ENCODE results near the gene UBQLN3.

Gene UBQLN3

GRCh38 chr11:5505363-5506048 lies 4.3 kb downstream of the UBQLN3 start:
- DNase-seq (ENCODE audit: low read depth): no peak

- no peak for DNase-seq (ENCODE audit: low read depth)
These were observed 5.3 kb downstream of the UBQLN3 start for GRCh38 chr11:5504403-5504921.

GRCh38 chr11:5500393-5500801 lies 9.4 kb downstream of the UBQLN3 start:
- DNase-seq (ENCODE audit: low read depth): no peak

GRCh38 chr11:5499671-5500070 lies 10.1 kb downstream of the UBQLN3 start:
- no peak for DNase-seq (ENCODE audit: low read depth)

- DNase-seq (ENCODE audit: low read depth): peak; percentile 6
These were observed 20.0 kb downstream of the UBQLN3 start for GRCh38 chr11:5489576-5490357.

- DNase-seq (ENCODE audit: low read depth): no peak
These were observed 20.9 kb downstream of the UBQLN3 start for GRCh38 chr11:5488798-5489399.

- DNase-seq (ENCODE audit: low read depth): no peak
These were observed 21.4 kb downstream of the UBQLN3 start, which contains the start of gene OR52D1 for GRCh38 chr11:5488385-5488784. OR52D1 (plus strand) TSS chr11:5488685; CDS start chr11:5488707, 22 bp downstream.

- DNase-seq (ENCODE audit: low read depth): no peak
These were observed 23.3 kb downstream of the UBQLN3 start for GRCh38 chr11:5486421-5486820.

- no peak for DNase-seq (ENCODE audit: low read depth)
These were observed 23.8 kb downstream of the UBQLN3 start for GRCh38 chr11:5486003-5486402.

GRCh38 chr11:5476186-5476819 lies 33.5 kb downstream of the UBQLN3 start:
- peak; percentile 18 for DNase-seq (ENCODE audit: low read depth)

- no peak for DNase-seq (ENCODE audit: low read depth)
These were observed 35.8 kb downstream of the UBQLN3 start for GRCh38 chr11:5473921-5474320.

- DNase-seq (ENCODE audit: low read depth): no peak
These were observed 42.2 kb downstream of the UBQLN3 start for GRCh38 chr11:5467527-5467926.

GRCh38 chr11:5460983-5461621 lies 48.7 kb downstream of the UBQLN3 start:
- DNase-seq (ENCODE audit: low read depth): no peak

Data from GM04504 (cell line).